GM18873 (cell line): ENCODE measurements around the gene NIPAL4.
"Not testable (repeated sequence)": the region's sequence is repeated elsewhere in the genome, so short reads cannot be mapped to it uniquely, and the experiment has no call there.

ENCODE experiments used
- ATAC-seq: cut with Tn5 transposase; IDR thresholded peaks from one replicate; pipeline ENCODE4 v1.9.1; 2021; ENCODE audit warnings: mild to moderate bottlenecking, moderate library complexity, moderate number of reproducible peaks; ENCODE audit not compliant: unreplicated experiment, low FRiP score

The NIPAL4 gene

GRCh38 chr5:157481666-157482065 is 21.7 kb downstream of the NIPAL4 start:
- ATAC-seq, result no peak

DNA sequence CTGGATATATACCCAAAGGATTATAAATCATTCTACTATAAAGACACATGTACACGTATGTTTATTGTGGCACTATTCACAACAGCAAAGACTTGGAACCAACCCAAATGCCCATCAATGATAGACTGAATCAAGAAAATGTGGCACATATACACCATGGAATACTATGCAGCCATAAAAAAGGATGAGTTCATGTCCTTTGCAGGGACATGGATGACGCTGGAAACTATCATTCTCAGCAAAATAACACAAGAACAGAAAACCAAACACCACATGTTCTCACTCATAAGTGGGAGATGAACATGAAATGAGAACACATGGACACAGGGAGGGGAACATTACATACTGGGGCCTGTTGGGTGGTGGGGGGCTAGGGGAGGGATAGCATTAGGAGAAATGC is 22.7 kb downstream of the NIPAL4 start:
- ATAC-seq, result not testable (repeated sequence)

GRCh38 chr5:157484768-157485167 is 24.8 kb downstream of the NIPAL4 start:
- ATAC-seq, result no peak

GRCh38 chr5:157485340-157485739 is 25.3 kb downstream of the NIPAL4 start:
- ATAC-seq, result no peak

- no peak for ATAC-seq
These were observed 25.8 kb downstream of the NIPAL4 start for GRCh38 chr5:157485811-157486210.

DNA sequence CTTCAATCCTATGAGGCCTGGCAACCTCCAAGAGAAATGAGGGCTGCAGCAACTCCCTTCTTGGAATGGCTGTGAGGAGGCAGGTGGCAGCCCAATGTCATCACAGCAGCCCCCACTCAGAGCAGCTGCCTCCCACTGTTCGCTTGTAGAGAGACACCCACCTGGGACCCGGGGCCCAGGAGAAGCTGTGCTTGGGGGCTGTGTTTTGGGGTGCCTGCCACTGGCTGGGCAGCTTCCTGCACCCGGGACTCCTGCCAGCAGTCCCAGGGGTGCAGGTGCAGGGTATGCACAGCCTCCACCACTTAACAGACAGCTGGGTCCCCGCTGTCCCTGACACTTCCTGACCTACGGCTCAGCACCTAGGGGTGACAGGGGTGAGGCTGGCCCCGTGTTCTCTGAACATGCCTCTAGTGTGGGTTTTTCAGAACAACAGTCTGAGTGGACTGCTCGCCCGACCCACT is 26.2 kb downstream of the NIPAL4 start:
- ATAC-seq, result peak; percentile 46

- peak; percentile 34 for ATAC-seq
These were observed 26.8 kb downstream of the NIPAL4 start for GRCh38 chr5:157486861-157487260.

DNA sequence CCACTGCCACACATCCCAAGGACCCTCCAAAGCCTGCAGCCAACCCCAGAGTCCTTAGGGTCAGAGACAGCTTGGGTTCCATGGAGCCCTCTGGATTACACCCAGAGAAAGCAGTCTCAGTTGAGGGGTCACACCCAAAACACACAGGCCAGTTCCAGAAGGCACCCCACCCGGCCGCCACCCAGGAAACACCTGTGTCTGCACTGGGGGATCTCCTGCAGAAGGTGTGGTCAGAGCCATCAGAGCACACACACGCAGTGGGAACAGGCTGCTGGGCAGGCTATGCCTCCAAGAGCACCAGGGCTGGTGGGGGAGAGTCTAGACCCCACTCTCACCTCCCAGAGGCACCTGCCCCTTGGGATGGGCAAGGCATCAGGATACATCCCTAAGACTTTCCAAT is 27.3 kb downstream of the NIPAL4 start:
- ATAC-seq, result peak; percentile 49

DNA sequence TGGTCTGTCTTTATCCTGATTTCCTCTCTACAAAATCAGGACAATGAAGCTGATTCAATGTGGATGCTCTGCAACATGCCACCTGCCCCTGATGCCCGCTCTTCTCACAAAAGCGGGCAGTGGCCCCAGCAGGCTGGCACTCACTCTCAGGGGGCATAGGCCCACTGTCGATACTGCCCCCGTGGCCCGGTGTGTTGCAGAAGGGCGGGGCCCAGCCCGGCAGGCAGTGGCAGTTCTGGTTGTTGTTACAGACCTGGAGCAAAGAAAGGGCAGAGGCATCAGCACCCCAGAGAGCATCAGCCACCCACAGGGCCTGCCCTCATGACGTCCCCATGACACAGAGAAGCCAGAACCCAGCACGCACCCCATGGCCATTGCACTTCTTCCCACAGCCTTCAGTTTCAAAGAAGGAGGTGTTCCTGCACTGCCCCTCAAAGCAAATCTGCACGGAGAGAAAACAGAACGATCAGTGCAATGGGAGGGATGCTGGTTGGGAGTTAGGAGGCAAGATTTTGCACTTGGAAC is 31.5 kb downstream of the NIPAL4 start:
- no peak for ATAC-seq

GRCh38 chr5:157492886-157493285 is 32.9 kb downstream of the NIPAL4 start:
- ATAC-seq, result no peak

GRCh38 chr5:157494178-157494832 is 34.3 kb downstream of the NIPAL4 start:
- ATAC-seq, result no peak

DNA sequence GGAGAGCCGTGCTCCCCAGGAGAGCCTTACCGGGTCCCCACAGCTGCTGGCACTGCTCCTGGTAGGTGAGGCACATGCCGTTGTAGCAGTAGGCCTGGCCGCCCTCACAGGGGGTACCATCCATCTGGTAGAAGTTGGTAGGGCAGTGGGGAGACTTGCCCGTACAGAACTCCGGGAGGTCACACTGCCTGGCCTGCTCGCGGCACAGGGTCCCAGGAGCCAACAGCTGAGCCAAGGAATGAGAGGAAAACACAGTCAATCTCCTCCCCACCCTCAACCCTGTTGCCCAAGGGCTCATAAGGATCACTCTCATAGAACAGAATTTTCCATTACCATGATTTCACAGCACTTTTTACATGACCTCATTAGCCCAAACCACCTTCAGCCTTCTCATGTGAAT is 36.9 kb downstream of the NIPAL4 start:
- no peak for ATAC-seq

- ATAC-seq, result no peak
These were observed 38.0 kb downstream of the NIPAL4 start for GRCh38 chr5:157497875-157498611.

DNA sequence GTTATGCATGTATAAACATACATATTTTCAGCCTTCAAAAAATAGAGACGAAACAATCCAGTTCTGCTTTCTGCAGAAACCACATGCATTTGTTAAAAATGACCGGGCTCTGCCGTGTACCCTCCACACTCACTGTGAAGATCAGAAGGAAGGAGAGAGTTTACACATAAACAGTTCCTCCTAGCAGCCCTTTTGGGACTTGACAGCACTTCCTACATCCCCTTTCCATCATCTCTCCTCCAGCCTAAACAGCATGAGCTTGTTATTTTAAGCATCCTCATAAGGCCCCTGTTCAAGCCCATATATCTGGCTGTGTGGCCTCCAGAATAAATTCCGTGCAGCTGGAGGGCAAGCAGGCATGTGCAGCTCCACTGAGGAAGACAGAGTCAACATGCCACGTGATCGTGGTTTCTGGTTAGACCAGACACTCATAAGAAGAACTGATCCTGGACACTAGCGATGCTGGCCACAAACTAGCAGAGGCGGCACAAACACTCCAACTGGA is 42.2 kb downstream of the NIPAL4 start:
- ATAC-seq, result peak; percentile 67

GRCh38 chr5:157504053-157504452 is 44.0 kb downstream of the NIPAL4 start:
- no peak for ATAC-seq

GRCh38 chr5:157505496-157505895 is 45.5 kb downstream of the NIPAL4 start:
- ATAC-seq, result no peak

- no peak for ATAC-seq
These were observed 46.1 kb downstream of the NIPAL4 start for GRCh38 chr5:157506066-157506590.

GRCh38 chr5:157506981-157507780 is 47.2 kb downstream of the NIPAL4 start:
- ATAC-seq, result no peak

DNA sequence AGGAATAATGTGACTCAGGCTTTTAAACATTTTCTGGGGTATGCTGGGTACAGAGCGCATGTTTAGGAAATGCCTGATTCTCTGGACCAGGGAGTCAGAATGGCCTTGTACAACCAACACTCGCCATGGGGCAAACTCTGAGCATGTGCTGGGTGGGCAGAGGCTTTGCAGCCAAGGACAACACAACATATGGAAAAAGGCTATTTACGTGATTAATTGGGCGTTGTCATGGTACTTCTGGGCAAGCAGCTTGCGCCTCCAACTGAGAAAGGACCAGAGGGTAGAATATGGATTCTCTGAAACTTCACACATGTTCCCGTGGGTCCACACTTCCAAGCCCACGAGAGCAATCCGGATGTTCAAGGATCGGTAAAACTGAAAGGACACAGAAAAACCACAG is 49.1 kb downstream of the NIPAL4 start:
- ATAC-seq, result no peak

- peak; percentile 63 for ATAC-seq
These were observed 49.6 kb downstream of the NIPAL4 start for GRCh38 chr5:157509587-157509986.

- no peak for ATAC-seq
These were observed 50.7 kb downstream of the NIPAL4 start for GRCh38 chr5:157510682-157511081.
